GM19372 (cell line): ENCODE results near the gene MDFI.

Source experiments
- ATAC-seq: cut with Tn5 transposase; IDR thresholded peaks from one replicate; pipeline ENCODE4 v1.9.1; 2021; ENCODE audit warnings: mild to moderate bottlenecking, low read depth, moderate library complexity; ENCODE audit not compliant: unreplicated experiment

The MDFI gene

DNA sequence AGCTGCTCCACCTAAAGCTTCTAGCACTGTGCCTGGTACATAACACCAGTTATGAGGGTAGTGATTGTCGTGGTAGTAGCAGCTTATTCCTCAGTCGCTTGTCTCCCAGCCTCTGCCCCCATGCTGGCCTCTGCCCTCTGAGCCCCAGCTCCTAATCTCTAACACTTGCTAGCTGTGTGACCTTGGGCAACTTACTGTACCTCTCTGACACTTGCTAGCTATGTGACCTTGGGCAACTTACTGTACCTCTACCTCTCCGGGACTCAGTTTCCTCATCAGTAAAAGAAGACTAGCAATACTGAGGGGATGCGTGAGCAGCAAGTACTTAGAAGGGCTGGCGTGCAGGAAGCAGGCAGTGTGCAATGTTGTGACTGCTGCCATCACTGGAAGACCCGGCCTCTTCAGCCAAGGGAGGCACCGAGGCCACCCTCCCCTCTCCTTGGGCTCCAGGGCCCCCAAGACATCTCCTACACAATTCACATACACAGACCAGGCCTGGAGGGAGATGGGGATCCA is 9.9 kb downstream of the MDFI start:
- ATAC-seq = no peak

DNA sequence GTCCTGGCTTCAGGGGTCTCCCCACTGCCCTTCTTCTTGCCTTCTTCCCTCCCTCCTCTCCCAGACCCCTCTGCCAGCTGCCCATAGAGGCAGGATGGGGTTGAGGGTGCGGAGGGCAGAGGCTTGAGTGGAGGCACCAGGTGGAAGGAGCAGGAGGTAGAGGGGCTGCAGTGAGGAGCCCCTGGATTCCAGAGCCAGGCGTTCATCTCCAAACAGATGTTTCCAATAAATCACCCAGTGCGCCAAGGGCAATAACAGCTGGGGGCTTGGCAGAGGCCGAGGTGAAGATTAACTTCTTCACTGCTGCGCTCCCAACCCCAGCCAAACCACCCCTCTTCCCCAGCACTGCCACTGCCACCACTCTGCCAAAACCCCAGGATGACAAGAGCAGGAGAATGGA is 10.7 kb downstream of the MDFI start:
- ATAC-seq = no peak

DNA sequence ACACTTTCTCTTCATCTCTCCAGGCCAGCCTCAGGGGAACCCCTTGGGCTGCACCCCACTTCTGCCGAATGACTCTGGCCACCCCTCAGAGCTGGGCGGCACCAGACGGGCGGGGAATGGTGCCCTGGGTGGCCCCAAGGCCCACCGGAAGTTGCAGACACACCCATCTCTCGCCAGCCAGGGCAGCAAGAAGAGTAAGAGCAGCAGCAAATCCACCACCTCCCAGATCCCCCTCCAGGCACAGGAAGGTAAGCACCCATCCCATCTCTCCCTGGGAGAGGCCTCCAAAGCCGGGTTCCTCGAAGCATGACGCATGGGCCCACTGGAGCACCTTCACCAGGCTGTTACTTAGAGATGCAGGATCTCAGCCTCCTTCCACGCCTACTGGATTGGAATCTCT is 11.3 kb downstream of the MDFI start:
- no peak for ATAC-seq

DNA sequence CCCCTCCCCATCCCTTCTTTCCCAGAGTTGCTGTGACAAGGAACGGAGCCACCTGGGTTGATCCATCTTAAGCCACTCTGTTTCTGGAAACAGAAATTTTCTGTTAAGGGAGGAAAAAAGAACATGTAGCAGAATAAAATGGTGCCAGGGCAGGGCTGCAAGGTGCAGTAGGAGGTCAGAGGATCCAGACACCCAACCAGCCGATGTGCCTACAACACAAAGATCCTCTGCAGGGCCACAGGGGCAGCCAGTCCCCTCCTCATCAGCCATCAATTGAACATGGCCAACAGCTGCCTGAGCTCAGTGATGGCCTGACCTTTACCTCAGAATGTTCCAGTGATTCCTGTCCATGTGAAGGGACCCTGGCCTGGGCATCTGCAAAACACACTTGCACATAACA is 11.9 kb downstream of the MDFI start:
- no peak for ATAC-seq

DNA sequence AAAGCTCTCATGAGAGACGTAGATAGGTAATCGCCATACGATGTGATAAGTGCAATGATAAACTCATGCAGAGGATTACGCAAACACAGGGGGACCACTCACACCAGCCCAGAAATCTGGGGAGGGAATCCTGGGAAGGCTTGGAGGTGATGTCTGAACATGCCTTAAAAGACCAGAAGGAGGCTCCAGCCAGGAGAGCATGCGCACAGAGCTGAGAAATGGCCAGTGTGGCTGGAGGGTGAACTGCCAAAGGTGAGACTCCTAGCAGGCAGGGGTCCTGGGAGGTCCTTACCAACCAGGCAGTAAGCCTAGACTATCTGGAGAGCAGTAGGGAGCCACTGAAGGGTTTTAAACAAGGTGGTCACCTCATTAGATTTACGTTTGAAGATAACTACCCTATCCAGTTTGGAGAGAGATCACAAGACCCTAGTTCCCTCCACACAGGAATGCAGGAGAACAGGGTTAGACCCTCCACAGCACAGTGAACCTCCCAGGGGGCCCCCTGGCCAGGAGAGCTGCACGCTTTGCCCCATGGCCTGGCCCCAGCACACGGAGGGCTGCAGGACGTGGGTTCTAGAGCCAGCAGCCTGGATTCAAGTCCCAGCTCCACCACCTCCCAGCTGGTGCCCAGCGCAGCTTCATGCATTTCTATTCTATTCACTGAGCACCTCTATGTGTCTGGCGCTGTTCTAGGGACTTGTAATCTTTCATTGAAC is 13.1 kb downstream of the MDFI start:
- no peak for ATAC-seq

DNA sequence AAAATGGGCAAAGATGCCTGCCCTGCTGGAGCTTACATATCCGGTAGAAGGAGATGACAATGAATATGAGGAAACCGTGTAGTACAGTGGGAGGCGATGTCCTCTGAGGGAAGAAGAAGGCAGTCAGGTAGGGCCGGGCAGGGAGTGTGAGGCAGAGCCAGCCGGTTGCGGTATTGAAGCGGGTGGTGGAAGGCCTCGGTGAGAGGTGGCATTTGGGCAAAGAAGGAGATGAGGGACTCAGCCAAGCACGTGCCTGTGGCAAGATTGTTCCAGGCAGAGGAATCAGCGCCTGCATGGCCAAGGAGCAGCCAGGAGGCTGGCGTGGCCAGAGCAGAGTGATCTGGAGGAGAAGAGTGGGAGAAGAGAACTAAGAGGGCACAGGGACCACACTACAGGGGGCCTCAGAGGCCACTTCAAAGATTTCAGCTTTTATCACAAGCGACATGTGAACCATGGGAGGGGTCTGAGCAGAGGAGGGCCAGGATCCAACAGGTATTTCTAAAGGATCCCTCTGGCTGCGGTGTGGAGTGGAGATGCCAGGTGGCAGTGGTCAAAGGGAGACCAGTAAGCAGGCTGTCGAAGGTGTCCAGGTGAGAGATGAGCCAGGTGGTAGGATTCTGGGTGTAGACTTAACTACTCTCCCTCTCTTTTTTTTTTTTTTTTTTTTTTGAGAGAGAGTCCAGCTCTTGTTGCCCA is 13.8 kb downstream of the MDFI start:
- no peak for ATAC-seq

DNA sequence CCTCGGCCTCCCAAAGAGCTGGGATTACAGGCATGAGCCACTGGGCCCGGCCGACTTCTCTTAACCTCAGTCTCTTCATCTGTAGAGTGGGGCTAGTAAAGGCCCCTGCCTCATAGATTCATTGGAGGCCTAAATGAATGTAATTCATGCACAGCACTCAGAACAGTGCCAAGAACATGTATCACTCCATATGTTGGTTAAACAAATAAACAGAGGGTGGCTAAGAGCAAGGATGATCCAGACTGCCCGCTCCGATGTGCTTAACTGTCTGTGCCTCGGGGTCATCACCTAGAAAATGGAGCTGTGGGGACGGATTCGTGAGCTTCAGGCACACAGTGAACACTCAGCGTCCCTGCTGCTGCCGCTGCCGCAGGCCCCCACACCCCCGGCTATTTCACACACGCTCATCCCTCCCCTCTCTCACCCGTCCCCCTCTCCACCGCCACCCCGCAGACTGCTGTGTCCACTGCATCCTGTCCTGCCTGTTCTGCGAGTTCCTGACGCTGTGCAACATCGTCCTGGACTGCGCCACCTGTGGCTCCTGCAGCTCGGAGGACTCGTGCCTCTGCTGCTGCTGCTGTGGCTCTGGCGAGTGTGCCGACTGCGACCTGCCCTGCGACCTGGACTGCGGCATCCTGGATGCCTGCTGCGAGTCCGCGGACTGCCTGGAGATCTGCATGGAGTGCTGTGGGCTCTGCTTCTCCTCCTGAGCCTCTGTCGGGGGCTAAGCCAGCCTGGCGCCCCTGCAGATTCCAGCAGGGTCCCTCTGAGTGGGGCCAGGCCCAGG is 14.8 kb downstream of the MDFI start:
- no peak for ATAC-seq

DNA sequence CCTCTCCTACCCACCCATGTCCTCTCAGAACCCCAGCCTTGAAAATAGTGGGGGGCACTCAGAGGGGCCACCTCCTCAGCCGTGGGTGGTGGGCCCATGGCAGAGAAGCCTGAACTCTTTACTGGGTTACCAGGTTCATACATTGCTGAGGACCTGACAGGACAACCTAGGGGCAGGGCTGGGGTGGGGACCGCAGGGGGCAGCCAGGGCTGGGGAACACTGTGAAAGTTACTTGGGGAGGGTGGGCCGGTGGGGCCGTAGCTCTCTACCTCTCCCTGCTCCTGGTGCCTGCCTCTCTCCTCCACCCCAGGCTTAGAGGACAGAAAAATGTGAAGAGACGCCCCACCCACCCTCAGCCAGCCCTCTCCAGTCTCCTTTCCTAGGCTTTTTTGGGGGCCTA is 15.4 kb downstream of the MDFI start:
- ATAC-seq = no peak

DNA sequence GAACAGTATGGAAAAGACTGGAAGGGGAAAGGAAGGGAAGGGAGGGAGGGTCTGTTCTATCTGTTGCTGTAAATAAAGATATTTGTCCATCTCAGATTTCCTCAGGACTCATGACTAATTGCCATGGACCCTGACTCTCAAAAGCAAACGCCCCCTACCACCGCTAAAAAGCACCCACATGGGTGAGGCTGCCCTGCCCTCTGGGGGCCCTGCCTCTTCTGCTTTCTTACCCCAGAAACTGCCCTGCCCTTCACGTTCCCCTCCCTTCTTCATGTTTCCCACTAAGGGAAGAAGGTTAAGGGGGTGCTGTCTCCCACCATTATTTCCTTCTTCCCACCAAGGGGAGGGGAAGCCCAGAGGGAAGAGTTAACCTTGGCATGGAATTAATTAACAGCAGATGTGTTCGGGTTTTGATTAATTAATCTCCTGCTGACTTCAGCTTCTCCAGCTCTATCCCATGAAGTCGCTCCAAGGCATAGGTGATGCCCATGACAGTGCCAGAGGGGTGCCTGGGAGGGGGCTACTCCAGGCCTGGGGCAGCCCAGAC is 16.0 kb downstream of the MDFI start:
- ATAC-seq = no peak

DNA sequence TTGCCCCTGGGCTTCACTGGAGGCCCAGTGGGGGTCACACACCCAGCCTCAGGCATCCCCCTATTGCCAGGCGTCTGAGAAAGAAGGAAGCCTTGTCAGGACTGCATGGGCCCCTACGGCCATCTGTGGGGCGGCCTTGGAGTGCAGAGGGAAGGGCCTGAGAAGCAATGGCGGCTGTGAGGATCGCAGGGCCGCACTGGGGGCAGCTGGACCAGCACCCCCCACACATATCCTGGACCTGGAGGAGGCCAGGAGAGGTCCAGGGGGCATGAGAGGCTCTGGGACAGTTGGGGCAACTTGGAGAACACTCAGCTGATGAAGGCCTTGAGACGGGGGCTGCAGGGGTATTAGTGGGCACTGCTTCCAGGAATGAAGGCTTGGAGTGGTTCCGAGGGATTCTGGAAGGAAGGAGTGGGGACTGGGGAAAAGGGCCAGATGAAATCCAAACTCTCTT is 16.5 kb downstream of the MDFI start:
- ATAC-seq = no peak

DNA sequence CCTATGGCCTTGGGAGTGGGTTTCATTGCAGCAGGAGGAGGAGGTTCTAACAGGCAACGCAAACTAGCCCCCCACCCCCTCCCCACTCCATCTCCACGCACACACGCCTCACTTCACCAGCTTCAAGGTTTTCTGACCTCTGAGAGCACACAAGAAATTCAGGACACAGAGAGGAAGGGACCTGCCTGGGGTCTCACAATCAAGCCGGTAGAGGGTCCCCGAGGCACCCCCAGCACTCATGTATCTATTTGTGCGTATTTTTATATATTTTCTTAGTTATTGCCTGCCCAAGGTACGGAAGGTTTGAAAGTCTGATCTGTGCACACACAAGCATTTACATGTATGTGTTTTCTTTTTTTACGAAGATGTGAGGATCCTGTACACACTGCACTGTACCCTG is 16.9 kb downstream of the MDFI start:
- no peak for ATAC-seq

DNA sequence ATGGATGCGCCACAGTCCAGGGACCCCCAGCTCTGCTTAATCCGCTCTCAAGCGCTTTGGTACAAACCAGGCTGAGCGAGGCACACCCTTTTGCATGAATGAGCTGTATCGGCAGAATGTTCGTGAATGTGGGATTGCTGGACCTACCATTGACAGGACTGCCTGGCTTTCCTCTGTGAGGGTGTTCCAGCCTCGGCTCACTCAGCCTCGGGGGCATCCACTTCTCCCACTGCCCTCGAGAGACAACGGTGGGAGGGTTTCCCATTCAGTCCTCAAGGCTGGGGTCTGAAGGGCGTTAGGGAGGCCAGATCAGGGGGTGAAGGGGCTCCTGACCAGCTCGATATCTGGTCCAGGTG is 17.4 kb downstream of the MDFI start:
- no peak for ATAC-seq

DNA sequence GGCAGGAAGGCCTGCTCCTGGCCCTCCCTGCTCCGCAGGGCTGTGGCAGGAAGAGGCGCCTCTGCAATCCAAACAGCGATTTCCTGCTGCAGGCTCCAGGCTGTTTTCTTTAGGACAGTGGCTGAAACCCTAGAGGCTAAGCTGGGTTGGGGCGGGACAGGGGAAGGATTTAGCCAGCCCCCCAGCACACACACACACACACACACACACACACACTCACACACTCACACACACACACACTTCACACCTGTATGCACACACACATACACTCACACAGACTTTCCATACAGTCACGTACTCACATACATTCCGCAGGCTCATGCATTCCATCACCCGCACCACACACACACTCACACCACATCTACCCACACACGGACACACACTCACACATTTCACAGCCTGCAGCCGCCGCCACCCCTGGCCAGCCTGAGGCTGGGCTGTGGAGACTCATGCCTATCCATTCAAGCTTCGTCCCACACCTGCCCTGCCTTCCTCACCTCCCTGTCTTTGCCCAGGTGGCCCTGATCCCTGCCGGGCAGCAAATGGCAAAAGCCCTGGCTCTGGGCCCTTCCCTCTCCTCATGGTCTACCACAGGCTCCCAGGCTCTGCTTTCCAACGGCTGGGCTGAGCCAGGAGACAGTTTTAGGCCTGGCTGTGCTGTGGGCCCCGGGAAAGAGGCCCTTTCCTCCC is 17.9 kb downstream of the MDFI start:
- ATAC-seq = no peak

DNA sequence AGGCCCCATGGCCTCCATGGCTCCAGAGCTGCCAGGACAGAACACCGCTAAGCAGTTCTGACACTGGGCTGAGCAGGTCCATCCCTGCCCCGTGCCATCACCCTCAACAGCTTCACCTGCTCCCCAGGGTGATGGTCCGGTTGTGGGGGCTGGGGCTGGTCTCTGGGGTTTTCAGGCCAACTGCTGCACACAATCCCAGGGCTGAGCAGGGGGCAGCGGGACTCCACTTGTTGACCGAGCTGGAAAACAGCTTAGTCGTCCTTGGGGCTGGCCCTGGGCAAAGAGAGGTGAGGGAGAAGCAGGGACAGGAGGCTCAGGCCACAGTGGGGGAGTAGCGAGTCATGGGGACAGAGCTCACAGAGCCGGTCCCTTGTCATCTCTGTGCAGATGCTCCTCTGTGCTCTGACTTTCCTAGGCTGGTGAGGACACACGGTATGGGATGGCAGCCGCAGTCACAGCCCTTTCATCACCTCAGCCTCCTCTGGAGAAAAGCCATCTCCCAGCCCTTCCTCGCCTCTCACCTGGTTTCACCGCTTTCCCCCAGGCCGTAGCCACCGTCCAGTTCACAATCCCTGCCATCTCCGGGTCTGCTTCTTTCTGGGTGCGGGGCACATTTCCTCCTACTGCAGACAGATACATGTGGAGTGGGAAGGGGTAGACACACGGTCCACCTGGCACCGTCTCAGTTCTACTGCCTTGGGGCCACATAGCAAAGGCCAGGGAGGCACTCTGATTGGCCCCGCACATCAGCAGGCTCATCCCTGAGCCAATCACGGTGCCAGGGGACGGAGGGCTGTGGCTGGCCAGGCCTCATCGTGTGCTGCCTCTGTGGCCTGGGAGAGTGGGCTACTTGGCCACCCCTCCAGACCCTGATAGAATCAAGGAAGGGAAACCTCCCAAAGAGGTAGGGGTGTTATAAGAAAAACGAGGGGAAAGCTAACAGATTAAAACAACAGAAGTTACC is 19.1 kb downstream of the MDFI start:
- no peak for ATAC-seq

DNA sequence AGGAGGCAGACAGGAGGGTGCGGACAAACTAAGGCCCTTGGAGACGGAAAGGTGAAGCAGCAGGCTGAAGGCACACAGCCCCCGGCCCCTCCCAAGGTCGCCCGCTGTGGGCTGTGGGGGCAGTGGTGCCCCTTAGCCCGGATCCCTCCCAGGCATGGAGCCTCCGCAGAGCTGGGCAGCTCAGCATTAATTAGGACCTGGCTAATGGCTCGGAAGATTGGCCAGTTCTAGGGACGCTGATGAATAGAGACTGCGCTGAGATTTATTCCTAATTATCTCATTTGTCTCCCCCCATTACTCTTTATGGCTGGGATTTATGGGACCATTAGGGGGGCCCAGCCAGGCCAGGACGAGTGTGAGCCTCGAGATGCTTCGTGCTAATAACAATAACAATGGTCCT is 20.4 kb downstream of the MDFI start:
- ATAC-seq = no peak

DNA sequence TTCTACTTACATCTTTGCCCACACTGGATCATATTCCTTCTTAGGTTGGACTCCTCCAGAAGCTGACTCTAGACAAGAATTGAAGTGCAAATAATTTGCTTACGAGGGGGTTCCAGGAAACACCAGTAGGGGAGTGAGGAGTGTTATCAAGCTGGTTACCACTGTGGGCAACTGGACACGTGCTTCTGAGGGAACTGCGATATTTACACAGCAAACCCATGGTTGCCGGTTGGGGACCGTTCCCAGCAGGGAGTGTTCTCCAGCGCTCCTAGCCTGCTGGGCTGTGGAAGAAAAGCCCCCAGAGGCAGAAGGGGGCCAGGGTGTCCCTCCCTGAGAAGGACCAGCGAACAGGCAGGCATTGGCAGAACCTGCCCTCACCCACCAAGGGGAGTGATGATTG is 21.7 kb downstream of the MDFI start:
- ATAC-seq = no peak

DNA sequence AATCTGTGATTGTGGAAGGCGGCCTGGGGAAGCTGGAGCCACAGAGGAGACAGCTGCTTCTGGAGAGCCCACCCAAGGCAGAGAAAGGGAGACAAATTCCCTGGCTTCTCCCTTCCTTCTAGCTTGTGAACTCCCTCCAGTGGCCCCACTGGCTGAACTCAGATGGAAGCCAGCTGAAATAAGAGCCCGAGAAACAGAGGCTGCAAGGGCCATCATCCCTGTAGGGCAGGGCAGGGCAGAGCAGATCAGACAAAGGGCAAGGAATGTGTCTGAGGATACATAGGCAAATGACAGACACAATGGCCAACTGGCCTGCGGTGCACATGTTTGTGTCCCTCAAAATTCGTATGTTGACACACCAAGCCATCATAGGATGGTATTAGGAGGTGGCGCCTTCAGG is 25.3 kb downstream of the MDFI start:
- no peak for ATAC-seq

DNA sequence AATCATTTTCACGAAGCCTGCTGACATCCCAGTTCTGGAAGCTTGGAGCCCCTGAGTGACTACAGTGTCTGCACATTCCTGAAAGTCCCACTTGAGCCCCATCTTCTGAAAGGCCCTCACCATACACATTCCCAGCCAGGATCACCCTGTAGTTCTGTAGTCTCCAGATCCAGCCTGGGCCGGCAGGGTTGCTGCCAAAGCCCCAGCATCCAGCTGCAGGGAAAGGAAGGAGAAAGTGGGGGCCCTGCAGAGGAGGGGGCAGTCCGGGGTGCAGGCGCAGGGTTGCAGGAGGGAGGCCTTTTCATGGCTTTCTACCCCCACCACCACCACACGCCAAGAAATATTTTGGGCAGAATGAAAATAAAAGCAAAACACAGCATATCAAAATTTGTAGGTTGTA is 26.0 kb downstream of the MDFI start:
- ATAC-seq = no peak

DNA sequence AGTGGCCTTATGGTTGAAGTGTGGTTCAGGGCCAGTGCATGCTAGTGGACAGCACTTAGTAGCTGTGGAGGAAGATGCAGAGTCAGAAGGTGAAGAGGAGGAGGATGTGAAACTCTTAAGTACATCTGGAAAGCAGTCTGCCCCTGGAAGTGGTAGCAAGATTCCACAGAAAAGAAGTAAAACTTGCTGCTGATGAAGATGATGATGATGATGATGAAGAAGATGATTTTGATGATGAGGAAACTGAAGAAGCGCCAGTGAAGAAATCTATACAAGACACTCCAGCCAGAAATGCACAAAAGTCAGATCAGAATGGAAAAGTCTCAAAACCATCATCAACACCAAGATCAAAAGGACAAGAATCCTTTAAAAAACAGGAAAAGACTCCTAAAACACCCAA is 28.9 kb downstream of the MDFI start:
- ATAC-seq = no peak
